HG03457 (cell line): ENCODE data around the gene DIP2C.
"Not testable (repeated sequence)": the region's sequence is repeated elsewhere in the genome, so short reads cannot be mapped to it uniquely, and the experiment has no call there.

ENCODE experiments used
- ATAC-seq: cut with Tn5 transposase; IDR thresholded peaks from one replicate; pipeline ENCODE4 v1.9.1; 2021; ENCODE audit warnings: moderate number of reproducible peaks; ENCODE audit not compliant: unreplicated experiment

The DIP2C gene

GRCh38 chr10:615583-616152 lies 73.8 kb downstream of the DIP2C start:
- ATAC-seq, result no peak

- ATAC-seq, result no peak
Observed at GRCh38 chr10:614790-615582, 74.5 kb downstream of the DIP2C start.

DNA sequence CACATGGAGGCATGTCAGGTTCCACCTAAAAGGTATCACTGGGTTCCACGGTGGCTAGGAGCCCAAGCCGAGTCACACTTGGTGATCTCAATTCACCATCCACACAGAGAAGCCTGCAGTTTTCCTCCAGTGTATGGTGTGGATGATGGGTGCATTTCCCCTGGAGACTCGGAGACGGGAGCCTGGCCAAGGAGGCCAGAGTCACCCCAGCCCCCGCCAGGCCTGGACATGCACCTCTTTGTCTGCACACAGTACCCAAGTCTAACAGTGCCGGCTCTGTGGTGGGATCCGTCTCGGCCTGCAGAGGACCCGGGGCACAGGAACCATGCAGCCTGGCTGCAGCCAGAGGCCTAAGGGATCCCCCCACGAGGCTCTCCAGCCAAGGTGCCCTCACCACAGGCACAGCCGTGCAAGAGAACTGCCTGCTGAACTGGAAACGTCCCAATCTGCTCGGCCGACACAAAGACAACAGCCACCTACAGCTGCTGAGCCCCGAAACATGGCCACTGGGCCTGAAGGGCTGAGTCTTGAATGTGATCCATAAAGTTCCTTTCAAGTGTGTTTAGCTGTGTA lies 75.2 kb downstream of the DIP2C start:
- ATAC-seq, result no peak

- no peak for ATAC-seq
Observed at GRCh38 chr10:613271-614138, 76.0 kb downstream of the DIP2C start.

- no peak for ATAC-seq
Observed at GRCh38 chr10:612696-613095, 76.8 kb downstream of the DIP2C start.

DNA sequence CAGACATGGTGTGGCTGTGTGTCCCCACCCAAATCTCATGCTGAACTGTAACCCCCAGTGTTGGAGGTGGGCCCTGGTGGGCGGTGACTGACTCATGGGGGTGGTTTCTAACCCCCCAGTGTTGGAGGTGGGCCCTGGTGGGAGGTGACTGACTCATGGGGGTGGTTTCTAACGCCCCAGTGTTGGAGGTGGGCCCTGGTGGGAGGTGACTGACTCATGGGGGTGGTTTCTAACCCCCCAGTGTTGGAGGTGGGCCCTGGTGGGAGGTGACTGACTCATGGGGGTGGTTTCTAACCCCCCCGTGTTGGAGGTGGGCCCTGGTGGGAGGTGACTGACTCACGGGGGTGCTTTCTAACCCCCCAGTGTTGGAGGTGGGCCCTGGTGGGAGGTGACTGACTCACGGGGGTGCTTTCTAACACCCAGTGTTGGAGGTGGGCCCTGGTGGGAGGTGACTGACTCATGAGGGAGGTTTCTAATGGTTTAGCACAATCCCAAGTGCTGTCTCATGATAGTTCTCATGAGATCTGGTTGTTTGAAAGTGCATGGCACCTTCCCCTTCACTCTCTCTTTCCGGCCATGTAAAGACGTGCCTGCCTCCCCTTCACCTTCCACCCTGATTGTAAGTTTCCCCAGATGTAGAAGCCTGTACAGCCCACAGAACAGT lies 78.7 kb downstream of the DIP2C start:
- not testable (repeated sequence) for ATAC-seq

DNA sequence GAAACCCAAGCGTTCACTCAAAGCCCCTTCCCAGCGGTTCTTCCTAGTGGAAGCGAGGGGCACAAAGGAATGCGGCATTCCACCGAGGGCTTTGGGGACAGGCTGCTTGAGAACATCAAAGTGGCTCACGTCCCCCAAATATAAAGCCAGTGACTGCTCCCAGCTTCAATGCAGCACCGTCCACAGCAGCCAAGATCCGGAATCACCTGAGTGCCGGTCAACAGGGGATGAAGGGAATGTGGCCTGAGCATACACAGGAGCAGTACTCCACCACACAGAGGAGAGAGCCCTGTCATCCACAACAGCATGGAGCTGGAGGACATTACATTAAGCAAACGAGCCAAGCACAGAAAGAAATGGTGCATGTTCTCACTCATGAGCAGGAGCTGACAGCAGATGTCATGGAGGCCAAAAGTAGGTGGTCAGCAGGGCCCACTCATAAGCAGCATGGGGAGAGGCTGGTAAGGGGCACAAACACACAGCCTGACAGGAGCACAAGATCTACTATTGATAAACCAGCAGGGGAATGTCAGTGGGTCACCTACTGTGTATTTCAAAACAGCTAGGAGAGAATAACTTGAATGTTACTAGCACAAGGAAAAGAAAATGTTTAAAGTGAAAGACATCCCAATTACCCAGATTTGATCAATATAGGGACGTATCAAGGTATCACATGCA lies 79.5 kb downstream of the DIP2C start:
- ATAC-seq, result no peak

DNA sequence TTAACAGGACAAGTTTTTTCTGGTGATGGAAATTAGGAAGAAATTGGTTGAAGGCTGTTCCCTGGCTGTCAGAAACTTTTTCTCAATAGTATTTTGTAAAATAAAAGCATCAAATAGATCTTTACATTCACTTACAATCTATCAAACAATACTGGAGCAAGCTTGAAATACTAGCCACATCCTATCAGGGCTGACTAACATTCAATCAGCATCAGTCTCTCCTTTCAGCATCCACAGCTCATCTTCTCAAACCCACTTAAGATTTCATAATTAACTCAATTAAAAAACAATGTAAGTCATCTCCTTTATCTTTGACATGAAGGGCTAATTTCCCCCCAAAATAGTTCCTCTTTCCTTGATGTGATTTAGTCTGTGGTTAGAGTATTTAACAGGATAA lies 80.2 kb downstream of the DIP2C start:
- ATAC-seq, result no peak

DNA sequence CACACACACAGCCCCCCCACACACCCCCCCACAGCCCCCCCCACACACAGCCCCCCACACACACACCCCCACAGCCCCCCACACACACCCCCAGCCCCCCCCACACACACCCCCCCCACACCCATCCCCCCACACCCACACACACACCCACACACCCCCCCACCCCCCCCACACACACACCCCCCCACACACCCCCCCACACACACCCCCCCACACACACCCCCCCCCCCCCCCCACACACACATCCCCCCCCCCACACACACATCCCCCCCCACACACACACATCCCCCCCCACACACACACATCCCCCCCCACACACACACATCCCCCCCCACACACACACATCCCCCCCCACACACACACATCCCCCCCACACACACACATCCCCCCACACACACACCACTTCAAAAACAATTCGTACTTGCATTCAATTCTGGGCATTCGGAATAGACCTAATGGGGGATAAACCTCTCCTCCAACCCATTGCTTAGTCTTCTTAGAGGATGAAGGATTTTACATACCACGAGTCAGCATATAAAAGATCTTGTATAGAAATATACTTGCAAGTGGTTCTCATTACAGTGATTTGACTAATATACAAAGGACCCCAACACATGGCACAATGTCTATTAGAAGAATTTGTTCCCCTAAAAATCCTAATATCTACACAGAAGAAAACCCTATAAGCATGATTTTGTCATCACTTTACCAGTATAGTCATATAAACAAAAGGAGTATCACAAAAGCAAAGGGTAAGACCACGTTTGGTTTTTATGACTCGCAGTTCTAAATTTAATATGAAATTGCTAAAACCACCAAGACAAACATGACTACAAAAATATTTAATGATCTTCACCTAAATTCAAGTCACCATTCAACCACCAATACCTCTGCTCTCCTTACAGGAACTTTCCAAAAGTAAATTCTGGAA lies 80.9 kb downstream of the DIP2C start:
- no peak for ATAC-seq

GRCh38 chr10:607545-608185 lies 81.8 kb downstream of the DIP2C start:
- no peak for ATAC-seq

GRCh38 chr10:606762-607544 lies 82.5 kb downstream of the DIP2C start:
- ATAC-seq, result no peak

GRCh38 chr10:605632-606325 lies 83.7 kb downstream of the DIP2C start:
- ATAC-seq, result no peak

DNA sequence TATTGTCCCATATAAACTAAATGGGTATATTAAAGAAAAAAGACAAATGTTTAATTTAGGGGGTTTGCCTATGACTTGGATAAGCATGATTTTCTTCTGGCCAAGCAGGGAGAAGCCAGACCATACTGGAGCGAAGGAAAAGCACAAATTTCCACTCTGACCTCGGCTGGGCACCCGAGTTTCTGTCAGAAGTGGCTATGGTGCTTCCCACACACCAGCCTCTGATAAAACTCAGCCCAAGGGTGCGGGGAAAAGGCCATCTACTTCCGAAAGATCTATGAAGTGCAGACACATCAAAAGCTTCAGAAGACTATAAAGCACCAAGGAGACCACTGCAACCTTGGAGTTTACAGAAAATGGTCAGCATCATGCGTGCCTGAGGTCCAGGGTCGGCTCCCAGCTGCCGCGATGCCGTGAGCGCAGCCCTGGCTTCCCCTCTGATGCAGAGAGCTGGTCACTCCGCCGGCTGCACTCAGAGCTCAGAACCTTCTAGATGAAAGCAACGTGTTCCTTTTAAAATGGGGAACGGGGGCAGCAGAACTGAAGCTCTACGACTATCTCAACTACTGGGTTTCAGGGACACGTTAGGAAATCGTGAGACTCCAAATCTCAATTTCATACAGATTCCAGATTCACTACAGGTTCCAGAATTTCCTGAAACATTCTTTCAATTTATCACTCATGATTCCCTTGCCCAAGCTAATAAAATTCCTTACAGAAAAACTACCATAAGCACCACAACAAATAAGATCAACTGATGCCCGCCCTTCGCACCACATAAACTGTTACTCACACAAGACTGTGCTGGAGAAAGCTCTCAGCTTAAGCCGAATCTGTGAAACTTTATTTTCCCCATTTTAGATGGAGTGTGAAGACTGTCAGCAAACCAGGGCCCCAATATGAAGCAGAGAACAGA lies 84.5 kb downstream of the DIP2C start:
- no peak for ATAC-seq

GRCh38 chr10:603745-604144 lies 85.7 kb downstream of the DIP2C start:
- no peak for ATAC-seq

GRCh38 chr10:602391-603005 lies 87.0 kb downstream of the DIP2C start:
- no peak for ATAC-seq

DNA sequence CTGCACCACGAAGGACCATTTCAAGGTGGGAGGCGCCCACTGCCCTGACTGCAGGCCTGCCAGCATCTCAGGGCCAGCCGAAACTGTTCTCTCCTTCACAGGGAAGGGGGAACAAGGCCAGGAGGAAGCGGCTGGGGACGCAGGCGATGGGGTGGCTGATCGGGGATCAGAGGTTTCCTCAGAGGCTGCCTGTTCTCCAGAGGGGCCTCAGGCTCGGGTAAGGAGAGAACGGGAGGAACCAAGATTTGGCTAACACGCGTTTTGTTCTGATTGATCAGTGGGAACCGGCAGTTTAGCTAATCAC lies 87.9 kb downstream of the DIP2C start:
- no peak for ATAC-seq
